BE2C (cell line): ENCODE measurements around the gene DNASE1L3.

Source experiments
- DNase-seq: peaks from one replicate; pipeline ENCODE4 v3.0.0-alpha.2; 2020
- H3K27me3 ChIP-seq: fragments of 250-450 bp; sonication (Bioruptor Pico); 2 replicates; pipeline ENCODE4 v1.5.1; 2020; ENCODE audit warnings: mild to moderate bottlenecking
- H3K36me3 ChIP-seq: fragments of 250-450 bp; sonication (Bioruptor Pico); 2 replicates; pipeline ENCODE4 v1.5.1; 2020; ENCODE audit warnings: mild to moderate bottlenecking
- H3K4me1 ChIP-seq: fragments of 250-450 bp; sonication (Bioruptor Pico); 2 replicates; pipeline ENCODE4 v1.5.1; 2020
- H3K4me3 ChIP-seq: 2 replicates; pipeline ENCODE4 v1.5.1; 2011; ENCODE audit warnings: low read depth, low read length
- H3K9me3 ChIP-seq: fragments of 250-450 bp; sonication (Bioruptor Pico); 2 replicates; pipeline ENCODE4 v1.5.1; 2020
- CTCF ChIP-seq: IDR thresholded peaks from 2 replicates; pipeline ENCODE4 v1.5.1; 2012; ENCODE audit warnings: mild to moderate bottlenecking, low read depth, low read length

The DNASE1L3 gene

GRCh38 chr3:58254144-58254543, 43.4 kb upstream of the DNASE1L3 start:
- H3K4me3 ChIP-seq, result no peak overlapping the region
- no peaks in the 10 kb centered on the region for H3K4me1 ChIP-seq
- H3K36me3 ChIP-seq, result no peaks in the 10 kb centered on the region
- no peaks in the 10 kb centered on the region for H3K9me3 ChIP-seq
- no peak for DNase-seq
- H3K27me3 ChIP-seq, result no peaks in the 10 kb centered on the region
- TF ChIP-seq CTCF, result no peak

GRCh38 chr3:58251631-58252035, 40.9 kb upstream of the DNASE1L3 start:
- DNase-seq, result no peak
- no peaks in the 10 kb centered on the region for H3K27me3 ChIP-seq
- TF ChIP-seq CTCF, result no peak
- no peak overlapping the region for H3K4me3 ChIP-seq
- H3K36me3 ChIP-seq, result no peaks in the 10 kb centered on the region
- H3K9me3 ChIP-seq, result no peaks in the 10 kb centered on the region
- no peaks in the 10 kb centered on the region for H3K4me1 ChIP-seq

GRCh38 chr3:58250093-58250707, 39.4 kb upstream of the DNASE1L3 start:
- Histone ChIP-seq H3K4me1 (no peaks in the 10 kb centered on the region), H3K9me3 (no peaks in the 10 kb centered on the region)
- TF ChIP-seq CTCF, result no peak

GRCh38 chr3:58249358-58250092, 38.8 kb upstream of the DNASE1L3 start:
- no peaks in the 10 kb centered on the region for H3K4me1 ChIP-seq
- no peaks in the 10 kb centered on the region for H3K9me3 ChIP-seq
- no peak for DNase-seq
- H3K36me3 ChIP-seq, result no peaks in the 10 kb centered on the region
- TF ChIP-seq CTCF, result peak; percentile 23
- no peak overlapping the region for H3K4me3 ChIP-seq
- no peaks in the 10 kb centered on the region for H3K27me3 ChIP-seq

More at GRCh38 chr3:58250093-58250707, 39.4 kb upstream of the DNASE1L3 start:
- H3K4me3 ChIP-seq, result no peak overlapping the region
- no peaks in the 10 kb centered on the region for H3K36me3 ChIP-seq
- no peaks in the 10 kb centered on the region for H3K27me3 ChIP-seq
- DNase-seq, result no peak

GRCh38 chr3:58246148-58247047, 35.6 kb upstream of the DNASE1L3 start:
- no peak for DNase-seq
- TF ChIP-seq CTCF, result no peak
- Histone ChIP-seq H3K4me3 (no peak overlapping the region), H3K27me3 (no peaks in the 10 kb centered on the region), H3K36me3 (no peaks in the 10 kb centered on the region), H3K4me1 (no peaks in the 10 kb centered on the region), H3K9me3 (no peaks in the 10 kb centered on the region)
